Body of pancreas (tissue), 4 donors: ENCODE results near the gene TRIM44. TPM values are rescaled to one million over a fixed set of nuclear protein-coding genes. Genes with fewer than 3 reads are reported as not detected.
A peak's percentile ranks its signal among the peaks of the same experiment; 100 is the strongest.

Experiments used
- ATAC-seq: fragments of 150-250 bp; one replicate; pipeline ENCODE4 v1.9.1; 2016
- DNase-seq, 4 donors: peaks; one replicate each; pipeline ENCODE4 v3.0.0-alpha.2; 2019
- H3K27ac ChIP-seq, 4 donors: fragments of 200-600 bp; sonication (generic); 1 replicate in 3 of 4; 2 replicates in 1 of 4; pipeline versions ENCODE4 v1.5.1 to v1.6.1; 2016 to 2019; ENCODE audit warnings: mild to moderate bottlenecking in 1 of 4, mixed read lengths in 1 of 4, moderate library complexity in 1 of 4
- H3K27me3 ChIP-seq, 2 donors: fragments of 200-600 bp; sonication (generic); one replicate each; pipeline ENCODE4 v1.6.0; 2016; ENCODE audit warnings: mild to moderate bottlenecking in 1 of 2
- H3K36me3 ChIP-seq, 2 donors: fragments of 200-600 bp; sonication (generic); replicated peaks in 1 of 2; 2 replicates each; pipeline ENCODE4 v1.5.1; 2016; ENCODE audit warnings: low read depth in 2 of 2; ENCODE audit not compliant: insufficient read depth in 1 of 2
- H3K4me1 ChIP-seq: fragments of 200-600 bp; sonication (generic); one replicate; pipeline ENCODE4 v1.6.0; 2016
- H3K4me3 ChIP-seq, 2 donors: fragments of 200-600 bp; sonication (generic); 1 replicate in 1 of 2; 2 replicates in 1 of 2; pipeline ENCODE4 v1.5.1; 2016 to 2019
- H3K9me3 ChIP-seq, 3 donors: fragments of 200-600 bp; sonication (generic); 1 replicate in 2 of 3; 2 replicates in 1 of 3; pipeline ENCODE4 v1.5.1; 2016
- CTCF ChIP-seq, 7 experiments: fragments of 450-650 bp in 4 of 7; fragments of 200-600 bp in 3 of 7; sonication (generic) in 3 of 7; IDR thresholded peaks; one replicate each; pipeline ENCODE4 v1.5.1; 2016 to 2019; ENCODE audit warnings: antibody characterized with exemption in 7 of 7
- POLR2A ChIP-seq, 3 donors: fragments of 450-650 bp; IDR thresholded peaks; one replicate each; pipeline ENCODE4 v1.6.1; 2016; ENCODE audit warnings: antibody characterized with exemption in 3 of 3, mild to moderate bottlenecking in 2 of 3
- WGBS, 2 donors: methylation state at CpG; one replicate each; pipeline ENCODE4 v1.1.5; 2017; 5-methylcytosine and 5-hydroxymethylcytosine counted together
- intact Hi-C: fragments of 100-400 bp; cut with DNase I; formaldehyde crosslinking; loops from one replicate; pipeline ENCODE4 v1.15.1; 2023
- total RNA-seq, 2 donors: library from RNA; depleted of rRNA; stranded (reverse); fragments of >200 nt; gene quantifications; one replicate each; pipeline ENCODE4 v1.1.0, GENCODE V29; 2016

Gene TRIM44
- total RNA-seq, 2 donors from 2014 or later: 17.4 to 81.7 TPM

DNA sequence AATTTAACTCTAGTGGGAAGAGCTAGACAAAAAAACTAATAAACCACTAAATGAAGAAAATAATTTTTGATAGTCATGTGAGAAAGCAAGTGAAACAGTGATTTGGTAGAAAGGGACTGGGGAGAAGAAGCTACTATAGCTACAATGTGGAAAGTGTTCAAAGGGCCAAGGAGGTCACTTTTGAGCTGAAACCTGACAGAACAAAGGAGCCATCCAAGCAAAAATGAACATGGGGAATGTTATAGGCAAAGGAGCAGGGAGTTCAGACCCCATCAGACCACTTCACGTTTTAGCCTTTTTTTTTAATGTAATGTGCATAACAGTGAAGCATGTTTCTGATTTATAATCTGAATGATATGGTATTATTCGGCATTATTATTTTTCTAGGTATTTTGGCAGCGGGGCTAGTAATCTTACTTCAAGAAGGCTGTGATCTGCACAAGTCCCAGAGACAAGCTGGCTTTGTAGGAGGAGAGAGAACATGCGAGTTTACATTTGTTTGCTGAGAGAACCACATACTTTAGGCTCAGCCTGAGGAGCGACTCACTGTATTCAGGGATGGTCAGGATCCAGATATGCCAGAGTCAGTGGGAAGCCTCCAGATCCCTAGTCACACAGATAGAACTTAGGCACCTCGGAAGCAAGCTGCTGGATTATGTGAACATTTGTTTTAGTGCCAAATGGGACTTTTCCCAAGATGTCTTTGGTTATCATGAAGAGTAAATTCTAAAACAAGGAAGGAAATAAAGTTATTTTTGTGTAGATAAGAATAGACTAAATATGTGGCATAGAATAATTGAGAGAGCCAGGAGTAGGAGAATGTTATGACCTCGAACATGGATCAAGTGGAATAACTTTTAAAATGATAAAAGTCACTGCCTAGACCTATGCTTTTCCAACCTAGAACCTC is 118.6 kb downstream of the TRIM44 start:
- intact Hi-C loops: no loop called here
- Histone ChIP-seq H3K9me3 (no peaks in the 10 kb centered on the region), H3K27ac (peak overlapping the region in 2 of 4 donors; percentile 22 to 24), H3K4me3 (no peak overlapping the region), H3K4me1 (peaks cover 44% of the 10 kb centered on the region), H3K27me3 (no peaks in the 10 kb centered on the region), H3K36me3 (no peaks in the 10 kb centered on the region)
- 28 to 32% methylated on average over 7 of the region's 7 CpGs for WGBS, 2 donors
- peak; percentile 21 for ATAC-seq
- no peak for DNase-seq
- TF ChIP-seq POLR2A (IDR thresholded peaks at IDR 0.05) (no peak), CTCF (IDR thresholded peaks at IDR 0.05) (no peak)

- H3K9me3 ChIP-seq: no peaks in the 10 kb centered on the region
- intact Hi-C loops: no loop called here
- peak overlapping the region in 1 of 4 donors; percentile 24 for H3K27ac ChIP-seq
- H3K36me3 ChIP-seq: no peaks in the 10 kb centered on the region
- ATAC-seq: peak; percentile 21
- no peak for TF ChIP-seq CTCF (IDR thresholded peaks at IDR 0.05)
- TF ChIP-seq POLR2A (IDR thresholded peaks at IDR 0.05): no peak
- no peak overlapping the region for H3K4me3 ChIP-seq
- 34 to 51% methylated on average over 3 of the region's 3 CpGs for WGBS, 2 donors
- H3K4me1 ChIP-seq: peaks cover 44% of the 10 kb centered on the region
- DNase-seq: no peak
- H3K27me3 ChIP-seq: no peaks in the 10 kb centered on the region
Measured at GRCh38 chr11:35781861-35782470, 119.4 kb downstream of the TRIM44 start.

- Histone ChIP-seq H3K9me3 (no peaks in the 10 kb centered on the region), H3K4me3 (no peak overlapping the region), H3K27me3 (no peaks in the 10 kb centered on the region), H3K36me3 (no peaks in the 10 kb centered on the region), H3K4me1 (peaks cover 51% of the 10 kb centered on the region), H3K27ac (no peak overlapping the region)
- intact Hi-C loops: no loop called here
- WGBS, 2 donors: 71 to 79% methylated on average over 3 of the region's 3 CpGs
- DNase-seq (no peak), ATAC-seq (no peak)
- TF ChIP-seq CTCF (IDR thresholded peaks at IDR 0.05) (no peak), POLR2A (IDR thresholded peaks at IDR 0.05) (no peak)
Measured at GRCh38 chr11:35783809-35784208, 121.2 kb downstream of the TRIM44 start.

DNA sequence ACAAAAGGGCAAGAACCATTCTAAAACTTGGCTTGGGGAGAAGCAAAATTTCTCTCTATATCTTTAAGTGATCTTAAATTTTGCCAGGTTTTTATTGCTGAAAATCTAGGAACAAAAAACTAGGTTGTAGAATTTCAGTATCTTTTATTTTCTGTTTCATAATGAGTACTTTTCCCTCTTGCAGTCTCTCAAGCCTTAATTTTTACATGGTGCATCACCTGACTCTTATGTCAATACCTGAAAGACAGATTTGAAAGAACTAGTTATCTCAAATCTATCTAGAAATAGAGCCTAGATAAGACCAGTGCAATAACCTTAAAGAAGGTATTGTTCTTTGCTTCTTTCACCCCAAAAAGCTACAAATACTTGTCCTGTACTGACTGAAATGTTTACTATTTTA is 122.1 kb downstream of the TRIM44 start:
- Histone ChIP-seq H3K4me3 (no peak overlapping the region), H3K27me3 (no peaks in the 10 kb centered on the region), H3K27ac (no peak overlapping the region), H3K9me3 (no peaks in the 10 kb centered on the region), H3K4me1 (peaks cover 44% of the 10 kb centered on the region), H3K36me3 (no peaks in the 10 kb centered on the region)
- ATAC-seq: no peak
- no peak for DNase-seq
- intact Hi-C loops: no loop called here
- TF ChIP-seq POLR2A (IDR thresholded peaks at IDR 0.05): no peak
- no peak for TF ChIP-seq CTCF (IDR thresholded peaks at IDR 0.05)
